Measurements from ENCODE around the gene AAK1. TPM values are rescaled to one million over a fixed set of nuclear protein-coding genes. Genes with fewer than 3 reads are reported as not detected.

The AAK1 gene
- total and polyA plus RNA-seq, 2 of the 13 experiments (the other 11 are each of a cell fraction or from before 2014, with no cell fraction given) = 9.8 to 10.3 TPM

GRCh38 chr2:69565431-69565839 lies 78.1 kb downstream of the AAK1 start (continued):
- peak; percentile 42; the same call in 1 of the 2 replicates for TF ChIP-seq ZNF318 (CRISPR knock-in tag; IDR thresholded peaks at IDR 0.05)
- 0 out of 2 replicates have a peak, but pooled peaks have one; percentile 25 for TF ChIP-seq ZMYM3 (CRISPR knock-in tag; IDR thresholded peaks at IDR 0.05)
- TF ChIP-seq ZBTB38 (CRISPR knock-in tag; IDR thresholded peaks at IDR 0.05) = 0 out of 2 replicates have a peak, but pooled peaks have one; percentile 38
- TF ChIP-seq CTCF (CRISPR knock-in tag; IDR thresholded peaks at IDR 0.05) = peak; percentile 86
- peak; percentile 65; the same call in 1 of the 2 replicates for TF ChIP-seq SMC3 (IDR thresholded peaks at IDR 0.05; ENCODE audit: low read length)
- peak; percentile 20; the same call in 1 of the 2 replicates for TF ChIP-seq SALL1 (CRISPR knock-in tag; IDR thresholded peaks at IDR 0.05)
- peak; percentile 65; the same call in 1 of the 2 replicates for TF ChIP-seq ZNF782 (CRISPR knock-in tag; IDR thresholded peaks at IDR 0.05; ENCODE audit: borderline replicate concordance)
